ENCODE results near the gene TBCC.

Gene TBCC

GRCh38 chr6:42745640-42746462 lies at the start of gene TBCC:
Gene TBCC (minus strand): TSS chr6:42746103. CDS start chr6:42746073, 30 bp downstream.
- peak; percentile 97 for DNase-seq

- no peak for DNase-seq
Observed at GRCh38 chr6:42795651-42796050, 49.7 kb upstream of the TBCC start.

GRCh38 chr6:42791706-42792320 lies 45.9 kb upstream of the TBCC start:
- no peak for DNase-seq

- no peak for DNase-seq
Observed at GRCh38 chr6:42790549-42791181, 44.8 kb upstream of the TBCC start.

- DNase-seq: no peak
Observed at GRCh38 chr6:42788671-42789070, 42.8 kb upstream of the TBCC start.

GRCh38 chr6:42787063-42787472 lies 41.2 kb upstream of the TBCC start:
- DNase-seq: no peak

- DNase-seq: no peak
Observed at GRCh38 chr6:42786525-42786985, 40.7 kb upstream of the TBCC start.

- DNase-seq: no peak
Observed at GRCh38 chr6:42784717-42785498, 39.0 kb upstream of the TBCC start.

- DNase-seq: no peak
Observed at GRCh38 chr6:42783876-42784642, 38.2 kb upstream of the TBCC start.

GRCh38 chr6:42783177-42783875 lies 37.4 kb upstream of the TBCC start:
- peak; percentile 83 for DNase-seq

- peak; percentile 82 for DNase-seq
Observed at GRCh38 chr6:42782689-42783176, 36.8 kb upstream of the TBCC start.

- peak; percentile 70 for DNase-seq
Observed at GRCh38 chr6:42781796-42782688, 36.1 kb upstream of the TBCC start, which contains the start of gene BICRAL. Gene BICRAL (plus strand): TSS chr6:42782052. CDS start chr6:42822023, 39,971 bp downstream.

GRCh38 chr6:42781546-42781795 lies 35.6 kb upstream of the TBCC start:
- no peak for DNase-seq

- DNase-seq: no peak
Observed at GRCh38 chr6:42779521-42779920, 33.6 kb upstream of the TBCC start.

GRCh38 chr6:42778122-42778521 lies 32.2 kb upstream of the TBCC start:
- DNase-seq: no peak

GRCh38 chr6:42777126-42777822 lies 31.4 kb upstream of the TBCC start:
- DNase-seq: no peak

GRCh38 chr6:42774821-42775487 lies 29.1 kb upstream of the TBCC start:
- DNase-seq: peak; percentile 68

GRCh38 chr6:42774201-42774600 lies 28.3 kb upstream of the TBCC start:
- peak; percentile 25 for DNase-seq

GRCh38 chr6:42771741-42772100 lies 25.8 kb upstream of the TBCC start:
- peak; percentile 52 for DNase-seq
